Neural crest cell (in vitro differentiated cells): ENCODE results near the gene ZIC5. TPM values are rescaled to one million over a fixed set of nuclear protein-coding genes. Genes with fewer than 3 reads are reported as not detected.

ENCODE experiments used
- DNase-seq: peaks from one replicate; pipeline ENCODE4 v3.0.0; 2021; ENCODE audit warnings: low read depth, mixed read lengths, low spot score
- H3K27ac Mint-ChIP-seq: one replicate; pipeline ENCODE4 v1.8.0; 2021; ENCODE audit warnings: mild to moderate bottlenecking, mixed read lengths; ENCODE audit not compliant: unreplicated experiment
- H3K27me3 Mint-ChIP-seq: 2 replicates; pipeline ENCODE4 v1.8.0; 2021; ENCODE audit warnings: low read depth, mild to moderate bottlenecking, mixed read lengths
- H3K36me3 Mint-ChIP-seq: 2 replicates; pipeline ENCODE4 v1.8.0; 2021; ENCODE audit warnings: low read depth, mild to moderate bottlenecking, mixed read lengths
- H3K4me1 Mint-ChIP-seq: 2 replicates; pipeline ENCODE4 v1.8.0; 2021; ENCODE audit warnings: mixed read lengths
- H3K4me3 Mint-ChIP-seq: one replicate; pipeline ENCODE4 v1.8.0; 2021; ENCODE audit warnings: mild to moderate bottlenecking, mixed read lengths
- H3K9me3 Mint-ChIP-seq: 2 replicates; pipeline ENCODE4 v1.8.0; 2021; ENCODE audit warnings: mixed read lengths
- total RNA-seq: library from RNA; stranded (reverse); gene quantifications from 2 replicates; pipeline ENCODE4 v1.2.1, GENCODE V29; 2021
- TF ChIP-seq, protein P1 (sequence below): fragments of 200-600 bp; sonication (generic); conservative IDR thresholded peaks from 2 replicates; pipeline ENCODE4 v1.5.0; 2021; ENCODE audit warnings: antibody characterized with exemption, mild to moderate bottlenecking

Gene ZIC5
- total RNA-seq, 1 donor from 2014 or later = 6.7 TPM

DNA sequence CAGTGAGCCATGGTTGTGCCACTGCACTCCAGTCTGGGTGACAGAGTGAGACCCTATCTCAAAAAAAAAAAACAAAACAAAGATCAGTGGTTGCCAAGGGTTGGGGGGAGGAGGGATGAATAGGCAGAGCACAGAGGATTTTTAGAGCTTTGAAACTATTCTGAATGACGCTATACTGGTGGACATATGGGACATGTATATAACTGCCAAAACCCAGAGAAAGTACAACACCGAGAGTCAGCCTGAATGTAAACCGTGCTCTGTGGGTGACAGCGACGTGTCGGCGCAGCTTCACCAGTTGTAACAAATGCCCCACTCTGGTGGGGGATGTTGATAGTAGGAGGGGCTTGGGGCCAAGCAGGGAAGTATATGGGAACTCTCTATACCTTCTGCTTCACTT, 32.9 kb downstream of the ZIC5 start:
- TF ChIP-seq, protein P1, sequence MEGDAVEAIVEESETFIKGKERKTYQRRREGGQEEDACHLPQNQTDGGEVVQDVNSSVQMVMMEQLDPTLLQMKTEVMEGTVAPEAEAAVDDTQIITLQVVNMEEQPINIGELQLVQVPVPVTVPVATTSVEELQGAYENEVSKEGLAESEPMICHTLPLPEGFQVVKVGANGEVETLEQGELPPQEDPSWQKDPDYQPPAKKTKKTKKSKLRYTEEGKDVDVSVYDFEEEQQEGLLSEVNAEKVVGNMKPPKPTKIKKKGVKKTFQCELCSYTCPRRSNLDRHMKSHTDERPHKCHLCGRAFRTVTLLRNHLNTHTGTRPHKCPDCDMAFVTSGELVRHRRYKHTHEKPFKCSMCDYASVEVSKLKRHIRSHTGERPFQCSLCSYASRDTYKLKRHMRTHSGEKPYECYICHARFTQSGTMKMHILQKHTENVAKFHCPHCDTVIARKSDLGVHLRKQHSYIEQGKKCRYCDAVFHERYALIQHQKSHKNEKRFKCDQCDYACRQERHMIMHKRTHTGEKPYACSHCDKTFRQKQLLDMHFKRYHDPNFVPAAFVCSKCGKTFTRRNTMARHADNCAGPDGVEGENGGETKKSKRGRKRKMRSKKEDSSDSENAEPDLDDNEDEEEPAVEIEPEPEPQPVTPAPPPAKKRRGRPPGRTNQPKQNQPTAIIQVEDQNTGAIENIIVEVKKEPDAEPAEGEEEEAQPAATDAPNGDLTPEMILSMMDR = no peak
- DNase-seq = no peak
- peaks cover 66% of the 10 kb centered on the region for H3K27me3 Mint-ChIP-seq
- H3K4me3 Mint-ChIP-seq = no peak overlapping the region
- no peak overlapping the region for H3K27ac Mint-ChIP-seq
- H3K9me3 Mint-ChIP-seq = no peaks in the 10 kb centered on the region
- no peaks in the 10 kb centered on the region for H3K36me3 Mint-ChIP-seq
- H3K4me1 Mint-ChIP-seq = peaks cover 7% of the 10 kb centered on the region

DNA sequence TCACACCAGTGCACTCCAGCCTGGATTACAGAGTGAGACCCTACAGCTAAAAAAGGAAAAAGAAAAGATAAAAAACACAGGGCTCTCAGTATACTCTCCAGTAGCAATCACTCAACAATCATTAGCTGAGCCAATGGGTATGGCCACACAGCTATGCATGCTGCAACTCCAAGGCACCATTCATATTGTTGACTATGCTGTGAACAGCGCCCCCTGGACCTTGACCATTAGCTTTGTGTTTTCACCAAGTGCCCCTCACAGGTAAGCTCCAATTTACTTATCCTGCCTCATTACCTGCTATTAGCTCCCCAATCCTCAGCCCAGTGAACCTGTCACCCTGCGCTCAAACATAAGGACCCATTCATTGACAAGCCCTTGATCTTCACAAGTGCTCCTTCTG, 35.8 kb downstream of the ZIC5 start:
- DNase-seq = no peak
- H3K36me3 Mint-ChIP-seq = no peaks in the 10 kb centered on the region
- no peak overlapping the region for H3K4me3 Mint-ChIP-seq
- TF ChIP-seq, protein P1 = no peak
- H3K9me3 Mint-ChIP-seq = no peaks in the 10 kb centered on the region
- no peak overlapping the region for H3K27ac Mint-ChIP-seq
- peaks cover 52% of the 10 kb centered on the region for H3K27me3 Mint-ChIP-seq
- H3K4me1 Mint-ChIP-seq = peaks cover 11% of the 10 kb centered on the region

DNA sequence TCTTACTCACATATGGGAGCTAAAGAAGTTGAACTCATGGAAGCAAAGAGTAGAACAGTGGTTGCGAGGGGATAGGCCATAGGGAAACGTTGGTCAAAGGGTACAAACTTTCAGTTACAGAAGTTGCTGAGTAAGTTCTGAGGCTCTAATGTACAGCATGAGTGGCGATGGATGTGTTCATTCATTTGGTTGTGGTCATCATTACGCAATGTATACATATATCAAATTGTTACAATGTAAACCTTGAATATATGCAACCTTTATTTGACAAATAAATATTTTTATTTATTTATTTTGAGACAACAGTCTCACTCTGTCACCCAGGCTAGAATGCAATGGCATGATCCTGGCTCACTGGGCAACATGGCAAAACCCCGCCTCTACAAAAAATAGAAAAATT, 38.7 kb downstream of the ZIC5 start:
- H3K36me3 Mint-ChIP-seq = no peaks in the 10 kb centered on the region
- H3K4me1 Mint-ChIP-seq = peaks cover 4% of the 10 kb centered on the region
- no peak overlapping the region for H3K27ac Mint-ChIP-seq
- DNase-seq = no peak
- H3K27me3 Mint-ChIP-seq = peaks cover 34% of the 10 kb centered on the region
- TF ChIP-seq, protein P1 = no peak
- no peaks in the 10 kb centered on the region for H3K9me3 Mint-ChIP-seq
- H3K4me3 Mint-ChIP-seq = no peak overlapping the region

DNA sequence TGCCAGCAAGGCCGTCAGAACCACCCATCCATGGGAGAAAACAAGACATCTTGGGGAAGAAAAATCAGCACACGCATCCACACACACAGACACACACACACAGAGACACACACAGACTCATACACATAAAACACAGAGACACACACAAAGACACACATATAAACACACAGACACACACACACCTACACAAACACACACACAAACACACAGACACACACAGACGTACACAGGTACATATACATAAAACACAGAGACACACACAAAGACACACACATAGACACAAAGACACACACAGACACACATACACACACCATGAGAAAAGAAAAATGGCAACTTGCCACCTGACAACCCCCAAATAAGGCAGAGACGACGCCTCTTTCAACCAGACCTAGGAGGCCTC, 40.6 kb downstream of the ZIC5 start:
- Mint-ChIP-seq H3K36me3 (no peaks in the 10 kb centered on the region), H3K4me3 (no peak overlapping the region), H3K4me1 (peaks cover 4% of the 10 kb centered on the region), H3K9me3 (no peaks in the 10 kb centered on the region), H3K27me3 (peaks cover 28% of the 10 kb centered on the region), H3K27ac (no peak overlapping the region)
- TF ChIP-seq, protein P1 = no peak
- no peak for DNase-seq

DNA sequence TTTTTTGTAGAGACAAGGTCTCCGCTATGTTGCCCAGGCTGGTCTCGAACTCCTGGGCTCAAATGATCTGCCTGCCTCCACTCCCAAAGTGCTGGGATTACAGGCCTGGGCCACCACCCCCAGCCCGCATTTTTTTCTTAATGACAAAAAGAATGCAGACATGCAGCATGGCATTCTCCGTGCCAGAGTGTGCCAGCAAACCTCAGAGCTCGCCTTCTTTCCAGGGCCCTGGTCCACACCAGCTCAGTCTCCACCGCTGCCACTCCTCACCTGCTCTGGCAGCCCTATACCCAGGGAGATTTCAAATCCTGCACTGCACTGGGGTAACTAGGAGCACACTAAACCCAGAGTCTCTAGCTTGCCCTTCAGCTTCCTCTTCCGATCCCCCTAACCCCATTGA, 41.7 kb downstream of the ZIC5 start:
- no peak overlapping the region for H3K4me3 Mint-ChIP-seq
- H3K27ac Mint-ChIP-seq = peak overlapping the region; percentile 7
- no peak for DNase-seq
- peaks cover 4% of the 10 kb centered on the region for H3K4me1 Mint-ChIP-seq
- no peaks in the 10 kb centered on the region for H3K36me3 Mint-ChIP-seq
- H3K9me3 Mint-ChIP-seq = no peaks in the 10 kb centered on the region
- TF ChIP-seq, protein P1 = no peak
- peaks cover 25% of the 10 kb centered on the region for H3K27me3 Mint-ChIP-seq
